ENCODE data around the gene TMEM63A.

DNA sequence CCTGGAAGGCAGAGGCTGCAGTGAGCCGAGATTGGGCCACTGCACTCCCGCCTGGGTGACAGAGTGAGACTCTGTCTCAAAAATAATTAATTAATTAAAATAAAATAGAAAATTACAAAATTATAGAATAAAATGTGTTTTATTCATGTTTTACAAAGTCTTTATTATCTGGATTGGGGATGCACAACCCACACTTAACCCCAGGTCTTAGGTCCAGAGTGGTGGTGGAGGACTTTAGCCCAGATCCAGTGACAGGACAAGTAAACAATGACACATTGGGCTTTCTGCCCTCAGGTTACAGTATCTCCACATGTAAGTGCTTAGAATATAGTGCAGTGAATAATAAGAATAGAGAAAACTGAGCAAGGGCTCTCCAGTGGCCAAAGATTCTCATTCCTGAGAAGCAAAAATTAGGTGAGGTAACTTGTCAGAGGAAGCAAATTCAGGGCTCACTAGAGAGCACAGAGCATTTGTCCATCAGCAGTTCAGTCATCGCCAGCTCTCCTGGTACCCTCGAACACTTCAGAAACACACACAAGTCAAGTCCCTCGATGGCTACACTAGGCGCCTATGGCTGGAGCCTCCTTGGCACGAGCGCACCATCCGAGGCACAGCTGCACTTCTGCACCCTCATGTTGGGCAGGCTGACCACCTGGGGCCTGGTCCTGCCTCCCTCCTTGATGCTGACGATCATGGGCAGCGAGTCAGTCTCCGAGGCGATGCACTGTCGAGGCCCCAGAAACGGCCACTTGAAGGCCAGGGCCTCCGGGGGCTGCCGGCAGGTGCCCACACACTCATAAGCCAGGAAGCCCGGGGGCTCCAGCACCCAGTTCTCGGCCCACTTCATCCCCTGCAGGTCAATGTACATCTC lies 4.2 kb upstream of the TMEM63A start:
- TF ChIP-seq, protein P1, sequence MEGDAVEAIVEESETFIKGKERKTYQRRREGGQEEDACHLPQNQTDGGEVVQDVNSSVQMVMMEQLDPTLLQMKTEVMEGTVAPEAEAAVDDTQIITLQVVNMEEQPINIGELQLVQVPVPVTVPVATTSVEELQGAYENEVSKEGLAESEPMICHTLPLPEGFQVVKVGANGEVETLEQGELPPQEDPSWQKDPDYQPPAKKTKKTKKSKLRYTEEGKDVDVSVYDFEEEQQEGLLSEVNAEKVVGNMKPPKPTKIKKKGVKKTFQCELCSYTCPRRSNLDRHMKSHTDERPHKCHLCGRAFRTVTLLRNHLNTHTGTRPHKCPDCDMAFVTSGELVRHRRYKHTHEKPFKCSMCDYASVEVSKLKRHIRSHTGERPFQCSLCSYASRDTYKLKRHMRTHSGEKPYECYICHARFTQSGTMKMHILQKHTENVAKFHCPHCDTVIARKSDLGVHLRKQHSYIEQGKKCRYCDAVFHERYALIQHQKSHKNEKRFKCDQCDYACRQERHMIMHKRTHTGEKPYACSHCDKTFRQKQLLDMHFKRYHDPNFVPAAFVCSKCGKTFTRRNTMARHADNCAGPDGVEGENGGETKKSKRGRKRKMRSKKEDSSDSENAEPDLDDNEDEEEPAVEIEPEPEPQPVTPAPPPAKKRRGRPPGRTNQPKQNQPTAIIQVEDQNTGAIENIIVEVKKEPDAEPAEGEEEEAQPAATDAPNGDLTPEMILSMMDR (conservative IDR thresholded peaks at IDR 0.05): no peak
- TF ChIP-seq ZFX (IDR thresholded peaks at IDR 0.05): no peak
